C4-2B (cell line): ENCODE results near the gene SHISA7.
A peak's percentile ranks its signal among the peaks of the same experiment; 100 is the strongest.

Experiments
- ZFX ChIP-seq: fragments of 450-650 bp; IDR thresholded peaks from 2 replicates; pipeline ENCODE4 v1.6.1; 2017
- TF ChIP-seq, protein P1 (sequence below): fragments of 450-650 bp; conservative IDR thresholded peaks from 2 replicates; pipeline ENCODE4 v1.5.1; 2017; ENCODE audit warnings: mild to moderate bottlenecking

DNA sequence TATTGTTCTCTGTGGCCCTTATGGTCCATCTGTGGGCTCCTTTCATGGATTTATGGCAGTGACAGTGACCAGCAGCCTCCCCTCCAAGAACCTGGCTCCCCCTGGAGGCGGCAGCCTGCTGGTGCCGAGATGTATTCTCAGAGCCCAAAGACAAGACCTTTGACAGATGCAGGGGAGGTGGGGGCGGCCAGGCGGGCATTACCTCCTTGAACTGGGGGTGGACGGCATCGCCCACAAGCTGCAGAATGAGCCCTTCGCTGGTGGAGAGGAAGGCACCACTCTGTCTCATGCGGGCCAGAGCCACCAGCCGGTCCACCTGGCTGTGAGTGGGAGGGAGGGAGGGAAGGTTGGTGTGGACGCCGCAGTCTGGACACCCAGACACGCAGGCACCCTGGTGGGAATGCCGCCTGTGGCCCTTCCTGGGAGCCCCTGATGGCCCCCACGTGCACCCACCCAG lies 11.7 kb upstream of the SHISA7 start:
- TF ChIP-seq ZFX: no peak
- TF ChIP-seq, protein P1, sequence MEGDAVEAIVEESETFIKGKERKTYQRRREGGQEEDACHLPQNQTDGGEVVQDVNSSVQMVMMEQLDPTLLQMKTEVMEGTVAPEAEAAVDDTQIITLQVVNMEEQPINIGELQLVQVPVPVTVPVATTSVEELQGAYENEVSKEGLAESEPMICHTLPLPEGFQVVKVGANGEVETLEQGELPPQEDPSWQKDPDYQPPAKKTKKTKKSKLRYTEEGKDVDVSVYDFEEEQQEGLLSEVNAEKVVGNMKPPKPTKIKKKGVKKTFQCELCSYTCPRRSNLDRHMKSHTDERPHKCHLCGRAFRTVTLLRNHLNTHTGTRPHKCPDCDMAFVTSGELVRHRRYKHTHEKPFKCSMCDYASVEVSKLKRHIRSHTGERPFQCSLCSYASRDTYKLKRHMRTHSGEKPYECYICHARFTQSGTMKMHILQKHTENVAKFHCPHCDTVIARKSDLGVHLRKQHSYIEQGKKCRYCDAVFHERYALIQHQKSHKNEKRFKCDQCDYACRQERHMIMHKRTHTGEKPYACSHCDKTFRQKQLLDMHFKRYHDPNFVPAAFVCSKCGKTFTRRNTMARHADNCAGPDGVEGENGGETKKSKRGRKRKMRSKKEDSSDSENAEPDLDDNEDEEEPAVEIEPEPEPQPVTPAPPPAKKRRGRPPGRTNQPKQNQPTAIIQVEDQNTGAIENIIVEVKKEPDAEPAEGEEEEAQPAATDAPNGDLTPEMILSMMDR: peak; percentile 81
